Spleen (tissue), 11 donors: ENCODE results near the gene FAIM2. TPM values are rescaled to one million over a fixed set of nuclear protein-coding genes. Genes with fewer than 3 reads are reported as not detected.
A peak's percentile ranks its signal among the peaks of the same experiment; 100 is the strongest.

ENCODE experiments used
- DNase-seq: peaks from one replicate; pipeline ENCODE4 v3.0.0-alpha.2; 2020
- H3K27ac ChIP-seq, 8 donors: fragments of 200-600 bp; sonication (generic) in 7 of 8; 1 replicate in 4 of 8; 2 replicates in 4 of 8; pipeline versions ENCODE4 v1.5.0 to v1.8.0; 2016 to 2021; ENCODE audit warnings: inconsistent platforms in 4 of 8, mild to moderate bottlenecking in 4 of 8, moderate library complexity in 1 of 8
- H3K27me3 ChIP-seq, 7 donors: fragments of 200-600 bp; sonication (generic) in 6 of 7; replicated peaks in 1 of 7; 1 replicate in 4 of 7; 2 replicates in 3 of 7; pipeline versions ENCODE4 v1.5.0 to v1.8.0; 2016 to 2021; ENCODE audit warnings: inconsistent platforms in 3 of 7, mild to moderate bottlenecking in 1 of 7
- H3K36me3 ChIP-seq, 6 donors: fragments of 200-600 bp; sonication (generic) in 5 of 6; 1 replicate in 4 of 6; 2 replicates in 2 of 6; pipeline versions ENCODE4 v1.5.0 to v1.8.0; 2016 to 2021; ENCODE audit warnings: inconsistent platforms in 2 of 6
- H3K4me1 ChIP-seq, 6 donors: fragments of 200-600 bp; sonication (generic) in 5 of 6; 1 replicate in 3 of 6; 2 replicates in 3 of 6; pipeline versions ENCODE4 v1.5.0 to v1.8.0; 2016 to 2021; ENCODE audit warnings: inconsistent platforms in 3 of 6
- H3K4me3 ChIP-seq, 8 donors: fragments of 200-600 bp; sonication (generic) in 7 of 8; 1 replicate in 4 of 8; 2 replicates in 4 of 8; pipeline versions ENCODE4 v1.5.0 to v1.8.0; 2016 to 2021; ENCODE audit warnings: inconsistent platforms in 4 of 8, mild to moderate bottlenecking in 4 of 8, moderate library complexity in 2 of 8
- H3K9me3 ChIP-seq, 8 donors: fragments of 200-600 bp; sonication (generic) in 7 of 8; 1 replicate in 4 of 8; 2 replicates in 4 of 8; pipeline versions ENCODE4 v1.5.0 to v1.8.0; 2016 to 2021; ENCODE audit warnings: inconsistent platforms in 4 of 8
- CTCF ChIP-seq, 11 experiments: fragments of 200-600 bp in 7 of 11; fragments of 450-650 bp in 4 of 11; sonication (generic) in 4 of 11; IDR thresholded peaks in 8 of 11; conservative IDR thresholded peaks in 3 of 11; 1 replicate in 7 of 11; 2 replicates in 4 of 11; pipeline versions ENCODE4 v1.4.0 to v1.8.0; 2016 to 2021; ENCODE audit warnings: antibody characterized with exemption in 11 of 11, inconsistent platforms in 4 of 11, mild to moderate bottlenecking in 1 of 11
- POLR2A ChIP-seq, 3 donors: fragments of 450-650 bp; IDR thresholded peaks; one replicate each; pipeline ENCODE4 v1.5.1; 2017; ENCODE audit warnings: antibody characterized with exemption in 3 of 3, mild to moderate bottlenecking in 1 of 3
- POLR2AphosphoS5 ChIP-seq, 3 donors: sonication (generic); formaldehyde crosslinking; IDR thresholded peaks; one replicate each; pipeline ENCODE4 v1.5.1; 2017; ENCODE audit warnings: antibody characterized with exemption in 3 of 3
- WGBS, 5 donors: extraction: QIAGEN DNeasy Blood & Tissue Kit in 3 of 5; methylation state at CpG; one replicate each; pipeline versions ENCODE4 v1.1.5 to v1.1.7; 2013 to 2018; 5-methylcytosine and 5-hydroxymethylcytosine counted together
- intact Hi-C: fragments of 100-400 bp; cut with DNase I; formaldehyde crosslinking; loops from one replicate; pipeline ENCODE4 v1.15.0; 2023; ENCODE audit warnings: low total_unique reads
- polyA plus RNA-seq, 3 donors: library from polyadenylated mRNA; stranded (reverse); fragments of 200-250 nt; gene quantifications; one replicate each; pipeline ENCODE4 v1.2.1, GENCODE V29; 2013
- total RNA-seq, 7 donors: library from RNA; depleted of rRNA in 3 of 7; stranded (reverse); fragments of >200 nt in 3 of 7; fragmentation: NEBNext Ultra II Directional in 4 of 7; extraction: Animal tissue kit (Norgen Biotek cat#: 25700) in 4 of 7; gene quantifications; one replicate each; pipeline versions ENCODE4 v1.1.0 to v1.2.1, GENCODE V29; 2016 to 2021
- donor health status: healthy with polysubstance abuse.
- donor health status: DM: no; HTN: no; CAD: no; lungs with moderate emphysema.
- donor health status: DM: no; HTN: no; CAD: no.
- donor health status: Bipolar disorder and iron deficiency.
- donor health status: healthy.
- donor health status: DM: no; HTN: no; CAD: no.
- donor health status: DM: yes; HTN: yes; CAD: no.

Gene FAIM2
- total and polyA plus RNA-seq, 10 donors, result 0.04 to 3.2 (median 0.47) TPM; not detected in 1

GRCh38 chr12:49939707-49940106 is 36.0 kb upstream of the FAIM2 start:
- intact Hi-C loops, result no loop called here
- peak; percentile 21 for DNase-seq
- Histone ChIP-seq H3K27ac (no peak overlapping the region), H3K27me3 (peaks cover 0 to 2% (median 0%) of the 10 kb centered on the region in 7 donors), H3K4me3 (no peak overlapping the region), H3K9me3 (no peaks in the 10 kb centered on the region), H3K36me3 (no peaks in the 10 kb centered on the region), H3K4me1 (peaks cover 0 to 19% (median 4%) of the 10 kb centered on the region in 6 donors)
- TF ChIP-seq POLR2A (IDR thresholded peaks at IDR 0.05) (no peak), POLR2AphosphoS5 (IDR thresholded peaks at IDR 0.05) (no peak), CTCF (IDR thresholded peaks at IDR 0.05 in 8 of 11, conservative IDR thresholded peaks at IDR 0.05 in 3 of 11) (no peak)
- WGBS, 5 donors, result 89 to 100% (median 100%) methylated on average over 1 of the region's 1 CpG

- intact Hi-C loops, result no loop called here
- Histone ChIP-seq H3K27ac (no peak overlapping the region), H3K9me3 (no peaks in the 10 kb centered on the region), H3K27me3 (peaks cover 0 to 2% (median 0%) of the 10 kb centered on the region in 7 donors), H3K4me3 (no peak overlapping the region), H3K4me1 (peaks cover 0 to 15% (median 2%) of the 10 kb centered on the region in 6 donors), H3K36me3 (no peaks in the 10 kb centered on the region)
- TF ChIP-seq POLR2A (IDR thresholded peaks at IDR 0.05) (no peak), CTCF (IDR thresholded peaks at IDR 0.05 in 8 of 11, conservative IDR thresholded peaks at IDR 0.05 in 3 of 11) (no peak)
- no peak for DNase-seq
These were observed 35.6 kb upstream of the FAIM2 start for GRCh38 chr12:49939307-49939706.

GRCh38 chr12:49937639-49938300 is 34.1 kb upstream of the FAIM2 start:
- no peak overlapping the region for H3K27ac ChIP-seq
- H3K27me3 ChIP-seq, result no peaks in the 10 kb centered on the region
- no peak for TF ChIP-seq CTCF (IDR thresholded peaks at IDR 0.05 in 8 of 11, conservative IDR thresholded peaks at IDR 0.05 in 3 of 11)
- TF ChIP-seq POLR2A (IDR thresholded peaks at IDR 0.05), result no peak
- no peak for TF ChIP-seq POLR2AphosphoS5 (IDR thresholded peaks at IDR 0.05)
- intact Hi-C loops, result no loop called here
- H3K4me3 ChIP-seq, result no peak overlapping the region
- 84 to 90% (median 87%) methylated on average over 7 to 8 of the region's 8 CpGs for WGBS, 5 donors
- H3K36me3 ChIP-seq, result no peaks in the 10 kb centered on the region
- DNase-seq, result peak; percentile 20
- no peaks in the 10 kb centered on the region for H3K9me3 ChIP-seq
- H3K4me1 ChIP-seq, result peaks cover 0 to 2% (median 0%) of the 10 kb centered on the region in 6 donors

- intact Hi-C loops, result no loop called here
- no peak overlapping the region for H3K4me3 ChIP-seq
- H3K27me3 ChIP-seq, result no peaks in the 10 kb centered on the region
- no peaks in the 10 kb centered on the region for H3K36me3 ChIP-seq
- H3K9me3 ChIP-seq, result no peaks in the 10 kb centered on the region
- DNase-seq, result no peak
- peaks cover 0 to 4% (median 0%) of the 10 kb centered on the region in 6 donors for H3K4me1 ChIP-seq
- no peak overlapping the region for H3K27ac ChIP-seq
- 80 to 96% (median 93%) methylated on average over 3 of the region's 3 CpGs for WGBS, 5 donors
- TF ChIP-seq POLR2AphosphoS5 (IDR thresholded peaks at IDR 0.05), result no peak
- no peak for TF ChIP-seq CTCF (IDR thresholded peaks at IDR 0.05 in 8 of 11, conservative IDR thresholded peaks at IDR 0.05 in 3 of 11)
- no peak for TF ChIP-seq POLR2A (IDR thresholded peaks at IDR 0.05)
These were observed 33.2 kb upstream of the FAIM2 start for GRCh38 chr12:49936925-49937324.
